Renal pelvis (tissue), 4 donors: ENCODE results near the gene ABCA7. TPM values are rescaled to one million over a fixed set of nuclear protein-coding genes. Genes with fewer than 3 reads are reported as not detected.

Experiments used
- DNase-seq: peaks from one replicate; pipeline ENCODE4 v3.0.0-alpha.2; 2013
- polyA plus RNA-seq, 3 donors: library from polyadenylated mRNA; unstranded; fragments of 120-200 nt; gene quantifications; one replicate each; pipeline ENCODE4 v1.2.1, GENCODE V29; 2013; ENCODE audit not compliant: insufficient read length in 3 of 3

ABCA7 gene
- polyA plus RNA-seq, 3 donors, result 8.9 to 11.6 (median 9.6) TPM

- DNase-seq, result no peak
Measured at GRCh38 chr19:1037621-1038064, 2.3 kb upstream of the ABCA7 start.

GRCh38 chr19:1038978-1039645 lies 795 bp upstream of the ABCA7 start:
- no peak for DNase-seq

GRCh38 chr19:1040476-1041271 lies 767 bp downstream of the ABCA7 start:
- peak; percentile 86 for DNase-seq

GRCh38 chr19:1041272-1041834 lies 1.4 kb downstream of the ABCA7 start:
- DNase-seq, result no peak

GRCh38 chr19:1041835-1042685 lies 2.2 kb downstream of the ABCA7 start:
- DNase-seq, result no peak

GRCh38 chr19:1042689-1043511 lies 3.0 kb downstream of the ABCA7 start:
- no peak for DNase-seq

GRCh38 chr19:1045247-1045603 lies 5.3 kb downstream of the ABCA7 start:
- no peak for DNase-seq

GRCh38 chr19:1046117-1046626 lies 6.3 kb downstream of the ABCA7 start:
- DNase-seq, result no peak

GRCh38 chr19:1046836-1047695 lies 7.2 kb downstream of the ABCA7 start:
- DNase-seq, result no peak

- no peak for DNase-seq
Measured at GRCh38 chr19:1047696-1048147, 7.8 kb downstream of the ABCA7 start.

- no peak for DNase-seq
Measured at GRCh38 chr19:1049106-1049505, 9.2 kb downstream of the ABCA7 start.

GRCh38 chr19:1049800-1050199 lies 9.9 kb downstream of the ABCA7 start:
- no peak for DNase-seq

- DNase-seq, result no peak
Measured at GRCh38 chr19:1050989-1051788, 11.3 kb downstream of the ABCA7 start.

- no peak for DNase-seq
Measured at GRCh38 chr19:1051791-1052190, 11.9 kb downstream of the ABCA7 start.

- no peak for DNase-seq
Measured at GRCh38 chr19:1052349-1052975, 12.6 kb downstream of the ABCA7 start.

GRCh38 chr19:1053176-1054101 lies 13.5 kb downstream of the ABCA7 start:
- DNase-seq, result no peak
